ENCODE data around the gene KRTAP23-1. TPM values are rescaled to one million over a fixed set of nuclear protein-coding genes. Genes with fewer than 3 reads are reported as not detected.
A peak's percentile ranks its signal among the peaks of the same experiment; 100 is the strongest.

The KRTAP23-1 gene
- total RNA-seq, 4 donors from 2014 or later, result not detected

- 89% methylated on average over 2 of the region's 2 CpGs for WGBS
- TF ChIP-seq EP300 (IDR thresholded peaks at IDR 0.05), result no peak
- peak; percentile 42 to 88 for TF ChIP-seq CTCF (IDR thresholded peaks at IDR 0.05)
- Histone ChIP-seq H3K4me1 (no peaks in the 10 kb centered on the region), H3K36me3 (no peaks in the 10 kb centered on the region), H3K27me3 (no peaks in the 10 kb centered on the region), H3K27ac (no peak overlapping the region), H3K4me3 (no peak overlapping the region), H3K9me3 (no peaks in the 10 kb centered on the region)
- DNase-seq (ENCODE audit: low spot score in 2 of 2), result no peak
Measured at GRCh38 chr21:30340714-30341573, 7.5 kb downstream of the KRTAP23-1 start.

GRCh38 chr21:30338717-30339116, 9.7 kb downstream of the KRTAP23-1 start:
- TF ChIP-seq EP300 (IDR thresholded peaks at IDR 0.05) (no peak), POLR2A (IDR thresholded peaks at IDR 0.05) (no peak), CTCF (IDR thresholded peaks at IDR 0.05) (no peak)
- no peaks in the 10 kb centered on the region for H3K36me3 ChIP-seq

DNA sequence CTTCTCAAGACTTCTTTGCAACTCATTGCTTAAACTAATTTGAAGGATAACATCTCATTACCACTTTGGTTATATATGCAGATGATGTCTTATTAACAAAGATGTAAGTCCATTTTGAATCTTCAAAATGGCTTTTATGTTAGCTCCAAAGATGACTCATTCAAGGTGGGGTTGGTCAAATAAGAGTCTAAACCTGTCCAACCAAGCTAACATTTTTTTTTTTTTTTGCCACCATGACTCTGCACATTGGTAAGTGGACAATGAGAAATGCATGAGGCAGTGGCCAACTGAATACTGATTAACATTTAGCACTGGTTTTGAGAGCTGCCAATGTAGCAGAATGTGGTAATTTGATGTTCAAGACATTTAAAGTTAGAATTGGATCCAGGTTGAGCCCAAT, 10.6 kb downstream of the KRTAP23-1 start:
- TF ChIP-seq EP300 (IDR thresholded peaks at IDR 0.05) (no peak), POLR2A (IDR thresholded peaks at IDR 0.05) (no peak), POLR2AphosphoS5 (IDR thresholded peaks at IDR 0.05) (no peak), CTCF (IDR thresholded peaks at IDR 0.05) (no peak)
- H3K9me3 ChIP-seq, result no peaks in the 10 kb centered on the region
- no peaks in the 10 kb centered on the region for H3K27me3 ChIP-seq

More at GRCh38 chr21:30338717-30339116, 9.7 kb downstream of the KRTAP23-1 start:
- Histone ChIP-seq H3K27me3 (no peaks in the 10 kb centered on the region), H3K9me3 (no peaks in the 10 kb centered on the region), H3K27ac (no peak overlapping the region), H3K4me1 (no peaks in the 10 kb centered on the region), H3K4me3 (no peak overlapping the region)
- no peak for DNase-seq (ENCODE audit: low spot score in 2 of 2)
- WGBS, result 89% methylated on average over 4 of the region's 4 CpGs

GRCh38 chr21:30337276-30337744, 11.1 kb downstream of the KRTAP23-1 start, which contains the start of gene KRTAP27-1:
Gene KRTAP27-1 (minus strand): TSS chr21:30337694. CDS start chr21:30337668, 26 bp downstream.
- TF ChIP-seq CTCF (IDR thresholded peaks at IDR 0.05) (no peak), POLR2A (IDR thresholded peaks at IDR 0.05) (no peak)
- no peaks in the 10 kb centered on the region for H3K27me3 ChIP-seq
- no peaks in the 10 kb centered on the region for H3K9me3 ChIP-seq
- DNase-seq (ENCODE audit: low spot score in 2 of 2), result no peak
- H3K36me3 ChIP-seq, result no peaks in the 10 kb centered on the region
- no peak within 1 kb of the TSS for H3K27ac ChIP-seq
- 93% methylated on average over 6 of the region's 6 CpGs for WGBS
- no peak within 1 kb of the TSS for H3K4me3 ChIP-seq
- no peaks in the 10 kb centered on the region for H3K4me1 ChIP-seq

More for the DNA sequence above, 10.6 kb downstream of the KRTAP23-1 start:
- no peak overlapping the region for H3K27ac ChIP-seq
- H3K36me3 ChIP-seq, result no peaks in the 10 kb centered on the region
- H3K4me3 ChIP-seq, result no peak overlapping the region
- no peak for DNase-seq (ENCODE audit: low spot score in 2 of 2)
- no peaks in the 10 kb centered on the region for H3K4me1 ChIP-seq

DNA sequence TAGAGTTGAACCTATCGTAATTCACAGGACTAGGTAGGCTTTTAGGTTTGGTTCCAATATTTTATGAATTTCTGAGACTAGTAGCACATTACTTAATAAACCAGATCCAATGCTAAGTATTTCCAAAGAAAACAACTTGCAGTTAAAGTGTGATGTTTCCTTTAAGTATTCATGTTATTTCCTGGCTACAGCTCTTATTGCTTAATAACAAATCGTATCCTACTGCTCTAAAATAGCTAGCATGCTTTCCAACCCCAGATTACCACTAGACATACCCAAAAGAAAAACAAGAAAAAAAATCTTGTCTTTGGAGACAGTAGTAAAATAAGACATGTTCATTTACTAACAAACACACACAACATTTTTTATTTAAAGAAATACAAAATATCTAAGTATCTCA, 11.8 kb downstream of the KRTAP23-1 start:
- no peak for DNase-seq (ENCODE audit: low spot score in 2 of 2)
- Histone ChIP-seq H3K27me3 (no peaks in the 10 kb centered on the region), H3K9me3 (no peaks in the 10 kb centered on the region), H3K36me3 (no peaks in the 10 kb centered on the region), H3K4me3 (no peak overlapping the region), H3K27ac (no peak overlapping the region), H3K4me1 (no peaks in the 10 kb centered on the region)
- WGBS, result 42% methylated on average over 2 of the region's 2 CpGs
- TF ChIP-seq POLR2AphosphoS5 (IDR thresholded peaks at IDR 0.05) (no peak), CTCF (IDR thresholded peaks at IDR 0.05) (no peak), POLR2A (IDR thresholded peaks at IDR 0.05) (no peak), EP300 (IDR thresholded peaks at IDR 0.05) (no peak)

Measured in suprapubic skin (tissue), 4 donors.